ENCODE measurements around the gene USP5. TPM values are rescaled to one million over a fixed set of nuclear protein-coding genes. Genes with fewer than 3 reads are reported as not detected.
"Not testable (repeated sequence)": the region's sequence is repeated elsewhere in the genome, so short reads cannot be mapped to it uniquely, and the experiment has no call there.

USP5 gene
- total RNA-seq, 3 donors from 2014 or later, result 32.6 to 52.8 (median 34.7) TPM

DNA sequence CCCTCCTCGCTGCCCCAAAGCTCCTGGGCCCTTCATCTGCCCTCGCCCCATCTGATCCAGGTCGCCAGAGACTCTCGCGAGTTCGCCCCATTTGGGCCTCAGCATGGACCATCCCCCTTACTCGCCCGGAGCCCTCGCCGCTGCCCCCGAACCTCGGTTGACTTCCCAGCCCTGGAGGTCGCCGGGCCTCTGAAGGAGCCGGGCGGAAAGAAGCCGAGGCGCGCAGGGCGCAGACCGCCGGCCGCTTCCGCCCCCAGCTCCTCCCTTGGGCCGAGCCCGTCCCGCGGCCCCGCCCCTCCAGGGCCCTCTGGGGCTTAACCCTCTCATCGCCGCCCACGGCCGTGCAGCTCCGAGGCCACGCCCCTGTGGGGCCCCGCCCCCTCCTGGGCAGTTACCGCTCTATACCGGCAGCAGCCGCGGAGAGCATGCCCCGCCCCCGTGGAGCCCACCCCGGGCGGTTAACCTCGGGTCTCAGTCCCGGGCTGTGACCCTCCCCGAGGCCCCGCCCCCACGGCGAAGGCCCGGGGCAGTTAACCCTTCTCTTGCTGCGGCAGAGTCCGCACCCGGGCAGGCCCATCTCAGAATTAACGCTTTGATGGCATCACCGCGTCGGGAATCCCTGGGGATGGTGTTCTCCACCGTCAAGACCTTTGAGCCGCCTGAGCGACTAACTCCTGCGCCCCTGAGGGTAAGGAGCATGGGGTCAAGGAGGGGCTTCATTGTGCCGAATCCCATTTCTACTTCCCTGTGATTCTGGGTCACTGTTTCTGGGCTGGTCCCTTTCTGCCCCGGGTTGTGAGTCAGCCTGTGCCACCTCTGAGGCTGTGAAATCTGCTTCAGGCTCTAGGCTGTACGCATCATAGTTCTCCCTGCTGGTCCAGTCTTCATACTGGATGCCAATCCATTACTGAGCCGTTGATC, 21.4 kb downstream of the USP5 start, which contains the start of gene SPSB2:
SPSB2 (minus strand) TSS at position 210 of the 921 bp plus-strand sequence. CDS start 402 bp downstream, outside the sequence.
- H3K36me3 ChIP-seq, result no peaks in the 10 kb centered on the region
- peak within 1 kb of the TSS; percentile 78 to 94 for H3K27ac ChIP-seq
- intact Hi-C loops (cut with DNase I; ENCODE audit: low total_unique reads), result loop anchor here (5.0 kb wide), 1 partner anchor 666 kb away; no protein-coding TSS in a partner anchor
- H3K9me3 ChIP-seq, result no peaks in the 10 kb centered on the region
- peak within 1 kb of the TSS; percentile 70 to 84 (median 72) for H3K4me3 ChIP-seq
- H3K4me1 ChIP-seq, result peaks cover 5 to 25% of the 10 kb centered on the region in 2 donors
- no peaks in the 10 kb centered on the region for H3K27me3 ChIP-seq
- TF ChIP-seq POLR2AphosphoS5 (IDR thresholded peaks at IDR 0.05), result peak; percentile 33 to 55 (median 40)
- TF ChIP-seq, protein P1, sequence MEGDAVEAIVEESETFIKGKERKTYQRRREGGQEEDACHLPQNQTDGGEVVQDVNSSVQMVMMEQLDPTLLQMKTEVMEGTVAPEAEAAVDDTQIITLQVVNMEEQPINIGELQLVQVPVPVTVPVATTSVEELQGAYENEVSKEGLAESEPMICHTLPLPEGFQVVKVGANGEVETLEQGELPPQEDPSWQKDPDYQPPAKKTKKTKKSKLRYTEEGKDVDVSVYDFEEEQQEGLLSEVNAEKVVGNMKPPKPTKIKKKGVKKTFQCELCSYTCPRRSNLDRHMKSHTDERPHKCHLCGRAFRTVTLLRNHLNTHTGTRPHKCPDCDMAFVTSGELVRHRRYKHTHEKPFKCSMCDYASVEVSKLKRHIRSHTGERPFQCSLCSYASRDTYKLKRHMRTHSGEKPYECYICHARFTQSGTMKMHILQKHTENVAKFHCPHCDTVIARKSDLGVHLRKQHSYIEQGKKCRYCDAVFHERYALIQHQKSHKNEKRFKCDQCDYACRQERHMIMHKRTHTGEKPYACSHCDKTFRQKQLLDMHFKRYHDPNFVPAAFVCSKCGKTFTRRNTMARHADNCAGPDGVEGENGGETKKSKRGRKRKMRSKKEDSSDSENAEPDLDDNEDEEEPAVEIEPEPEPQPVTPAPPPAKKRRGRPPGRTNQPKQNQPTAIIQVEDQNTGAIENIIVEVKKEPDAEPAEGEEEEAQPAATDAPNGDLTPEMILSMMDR (IDR thresholded peaks at IDR 0.05), result peak in 1 of 3 donors; percentile 3
- no peak for TF ChIP-seq POLR2A (IDR thresholded peaks at IDR 0.05)
- DNase-seq (ENCODE audit: low spot score in 2 of 2), result peak; percentile 92 to 95

DNA sequence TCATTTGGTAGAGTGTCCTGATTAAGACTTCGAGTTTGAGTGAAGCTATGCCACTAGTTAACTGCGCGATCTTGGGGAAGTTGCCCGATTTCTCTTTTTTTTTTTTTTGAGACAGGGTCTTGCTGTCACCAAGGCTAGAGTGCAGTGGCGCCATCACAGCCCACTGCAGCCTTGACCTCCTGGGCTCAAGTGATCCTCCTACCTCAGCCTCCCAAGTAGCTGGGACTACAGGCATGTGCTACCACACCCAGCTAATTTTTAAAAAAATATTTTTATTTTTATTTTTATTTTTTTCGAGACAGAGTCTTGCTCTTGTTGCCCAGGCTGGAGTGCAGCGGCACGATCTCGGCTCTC, 22.0 kb downstream of the USP5 start:
- H3K9me3 ChIP-seq; H3K36me3 ChIP-seq; H3K27me3 ChIP-seq; DNase-seq (ENCODE audit: low spot score in 2 of 2): not testable (repeated sequence)
- intact Hi-C loops (cut with DNase I; ENCODE audit: low total_unique reads), result loop anchor here (5.0 kb wide), 1 partner anchor 667 kb away; no protein-coding TSS in a partner anchor
- Histone ChIP-seq H3K27ac (peak overlapping the region; percentile 78 to 94), H3K4me3 (peak overlapping the region; percentile 70 to 84 (median 72)), H3K4me1 (peaks cover 5 to 18% of the 10 kb centered on the region in 2 donors)

DNA sequence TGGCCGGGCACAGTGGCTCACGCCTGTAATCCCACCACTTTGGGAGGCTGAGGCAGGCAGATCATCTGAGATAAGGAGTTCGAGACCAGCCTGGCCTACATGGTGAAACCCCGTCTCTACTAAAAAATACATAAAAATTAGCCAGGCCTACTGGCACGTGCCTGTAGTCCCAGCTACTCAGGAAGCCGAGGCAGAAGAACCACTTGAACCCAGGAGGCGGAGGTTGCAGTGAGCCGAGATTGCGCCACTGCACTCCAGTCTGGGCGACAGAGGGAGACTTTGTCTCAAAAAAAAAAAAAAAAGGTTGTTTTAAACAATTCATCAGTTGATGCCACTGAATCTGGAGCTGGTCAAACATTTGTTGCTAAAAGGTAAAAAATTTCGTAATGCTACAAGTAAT, 27.9 kb downstream of the USP5 start:
- intact Hi-C loops (cut with DNase I; ENCODE audit: low total_unique reads), result not testable (repeated sequence)

DNA sequence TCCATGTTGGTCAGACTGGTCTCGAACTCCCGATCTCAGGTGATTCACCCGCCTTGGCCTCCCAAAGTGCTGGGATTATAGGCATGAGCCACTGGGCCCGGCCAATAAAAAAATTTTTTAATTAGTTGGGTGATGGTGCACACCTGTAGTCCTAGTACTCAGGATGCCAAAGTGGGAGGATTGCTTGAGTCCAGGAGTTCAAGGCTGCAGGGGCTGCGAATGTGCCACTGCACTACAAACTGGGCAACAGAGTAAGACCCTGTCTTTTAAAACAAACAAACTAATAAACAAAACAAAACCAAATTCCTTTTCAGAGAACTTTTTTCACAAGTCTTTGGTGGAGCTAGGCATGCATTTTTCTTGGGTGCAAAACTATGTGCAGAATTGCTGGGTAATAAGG, 31.3 kb downstream of the USP5 start:
- no peak overlapping the region for H3K4me3 ChIP-seq
- no peaks in the 10 kb centered on the region for H3K27me3 ChIP-seq
- H3K4me1 ChIP-seq, result no peaks in the 10 kb centered on the region
- intact Hi-C loops (cut with DNase I; ENCODE audit: low total_unique reads), result no loop called here
- no peak overlapping the region for H3K27ac ChIP-seq
- H3K9me3 ChIP-seq, result no peaks in the 10 kb centered on the region
- TF ChIP-seq POLR2A (IDR thresholded peaks at IDR 0.05), result no peak
- TF ChIP-seq, protein P1 (IDR thresholded peaks at IDR 0.05), result no peak
- TF ChIP-seq POLR2AphosphoS5 (IDR thresholded peaks at IDR 0.05), result no peak
- no peak for DNase-seq (ENCODE audit: low spot score in 2 of 2)
- H3K36me3 ChIP-seq, result no peaks in the 10 kb centered on the region

More for the DNA sequence above, 27.9 kb downstream of the USP5 start:
- DNase-seq (ENCODE audit: low spot score in 2 of 2); H3K4me3 ChIP-seq; H3K36me3 ChIP-seq; H3K4me1 ChIP-seq; H3K27me3 ChIP-seq; H3K27ac ChIP-seq; H3K9me3 ChIP-seq: not testable (repeated sequence)

DNA sequence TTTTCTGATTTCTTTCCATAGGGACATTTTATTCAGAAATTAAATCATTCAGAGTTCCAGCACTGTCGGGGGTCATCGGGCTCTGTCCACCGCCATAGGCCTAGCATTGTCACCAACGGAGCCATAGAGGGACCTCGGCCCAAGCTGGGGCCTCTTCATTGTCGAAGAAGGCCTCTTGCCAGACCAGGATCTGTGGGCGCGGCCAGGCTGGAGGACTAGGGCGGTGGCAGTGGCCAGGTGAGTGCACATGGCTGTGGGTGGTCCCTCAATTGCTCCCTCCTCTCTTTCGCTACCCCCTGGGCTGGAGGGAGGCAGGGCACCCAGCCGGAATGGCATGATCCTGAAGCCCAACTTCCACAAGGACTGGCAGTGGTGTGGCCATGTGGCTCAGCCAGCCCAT, 31.7 kb downstream of the USP5 start:
- TF ChIP-seq POLR2A (IDR thresholded peaks at IDR 0.05) (no peak), POLR2AphosphoS5 (IDR thresholded peaks at IDR 0.05) (no peak)
- TF ChIP-seq, protein P1 (IDR thresholded peaks at IDR 0.05), result no peak
- no peaks in the 10 kb centered on the region for H3K4me1 ChIP-seq
- no peaks in the 10 kb centered on the region for H3K36me3 ChIP-seq
- H3K27me3 ChIP-seq, result no peaks in the 10 kb centered on the region
- no peak overlapping the region for H3K27ac ChIP-seq
- DNase-seq (ENCODE audit: low spot score in 2 of 2), result no peak
- intact Hi-C loops (cut with DNase I; ENCODE audit: low total_unique reads), result no loop called here
- H3K9me3 ChIP-seq, result no peaks in the 10 kb centered on the region
- H3K4me3 ChIP-seq, result no peak overlapping the region

DNA sequence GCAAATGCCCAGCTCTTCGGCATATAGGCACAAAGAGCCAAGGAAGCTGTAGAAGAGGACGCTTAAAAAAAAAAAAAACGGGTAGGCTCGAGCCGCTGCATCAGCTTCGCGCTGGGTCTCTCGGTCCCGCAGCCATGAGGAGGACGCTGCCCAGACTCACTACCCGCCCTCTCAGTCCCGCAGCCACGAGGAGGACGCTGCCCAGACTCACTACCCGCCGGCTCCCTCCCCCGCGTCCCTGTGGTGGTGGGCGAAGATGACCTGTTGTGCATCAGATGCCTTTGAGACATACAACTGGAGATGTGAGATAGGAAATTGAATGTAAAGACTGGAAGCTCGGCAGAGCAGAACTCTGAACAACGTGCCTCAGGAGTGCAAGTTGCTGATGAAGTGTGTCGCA, 32.6 kb downstream of the USP5 start:
- intact Hi-C loops (cut with DNase I; ENCODE audit: low total_unique reads), result no loop called here
- no peak for DNase-seq (ENCODE audit: low spot score in 2 of 2)
- TF ChIP-seq POLR2AphosphoS5 (IDR thresholded peaks at IDR 0.05) (no peak), POLR2A (IDR thresholded peaks at IDR 0.05) (no peak)
- TF ChIP-seq, protein P1 (IDR thresholded peaks at IDR 0.05), result no peak
- Histone ChIP-seq H3K4me3 (no peak overlapping the region), H3K27me3 (no peaks in the 10 kb centered on the region), H3K27ac (no peak overlapping the region), H3K36me3 (no peaks in the 10 kb centered on the region), H3K4me1 (no peaks in the 10 kb centered on the region), H3K9me3 (no peaks in the 10 kb centered on the region)

DNA sequence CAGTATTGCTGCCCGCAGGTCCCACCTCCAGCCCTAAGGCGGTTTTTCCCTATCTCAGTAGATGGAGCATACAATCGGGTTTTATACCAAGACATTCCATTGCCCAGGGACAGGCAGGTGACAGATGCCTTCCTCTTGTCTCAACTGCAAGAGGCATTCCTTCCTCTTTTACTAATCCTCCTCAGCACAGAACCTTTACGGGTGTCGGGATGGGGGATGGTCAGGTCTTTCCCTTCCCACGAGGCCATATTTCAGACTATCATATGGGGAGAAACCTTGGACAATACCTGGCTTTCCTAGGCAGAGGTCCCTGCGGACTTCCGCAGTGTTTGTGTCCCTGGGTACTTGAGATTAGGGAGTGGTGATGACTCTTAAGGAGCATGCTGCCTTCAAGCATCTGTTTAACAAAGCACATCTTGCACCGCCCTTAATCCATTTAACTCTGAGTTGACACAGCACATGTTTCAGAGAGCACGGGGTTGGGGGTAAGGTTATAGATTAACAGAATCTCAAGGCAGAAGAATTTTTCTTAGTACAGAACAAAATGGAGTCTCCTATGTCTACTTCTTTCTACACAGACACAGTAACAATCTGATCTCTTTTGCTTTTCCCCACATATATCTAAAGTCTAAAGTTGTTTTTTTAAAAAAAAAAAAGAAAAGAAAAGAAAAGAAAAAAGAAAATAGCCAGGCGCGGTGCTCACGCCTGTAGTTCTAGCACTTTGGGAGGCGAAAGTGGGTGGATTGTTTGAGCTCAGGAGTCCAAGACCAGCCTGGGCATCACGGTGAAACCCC, 34.5 kb downstream of the USP5 start:
- H3K9me3 ChIP-seq; H3K27me3 ChIP-seq; DNase-seq (ENCODE audit: low spot score in 2 of 2); H3K36me3 ChIP-seq; H3K27ac ChIP-seq; H3K4me3 ChIP-seq; intact Hi-C loops (cut with DNase I; ENCODE audit: low total_unique reads); H3K4me1 ChIP-seq: not testable (repeated sequence)

Data from breast epithelium (tissue), 4 donors.